Measurements from ENCODE around the gene NCBP2. TPM values are rescaled to one million over a fixed set of nuclear protein-coding genes. Genes with fewer than 3 reads are reported as not detected.

NCBP2 gene
- total RNA-seq (ENCODE audit: low replicate concordance): 68.4 and 80.8 TPM in 2 replicates

- Mint-ChIP-seq H3K27ac (peak within 1 kb of the TSS; percentile 89), H3K4me1 (peaks cover 33% of the 10 kb centered on the region), H3K9me3 (no peaks in the 10 kb centered on the region), H3K4me3 (peak within 1 kb of the TSS; percentile 96), H3K36me3 (peaks cover 6% of the 10 kb centered on the region), H3K27me3 (ENCODE audit: insufficient read depth, low read depth) (peaks cover 5% of the 10 kb centered on the region)
- Histone ChIP-seq H3K36me3 (peaks cover 13% of the 10 kb centered on the region), H3F3A (ENCODE audit: low read depth) (peaks cover 17% of the 10 kb centered on the region), H3K4me1 (peaks cover 18% of the 10 kb centered on the region), H4K20me1 (ENCODE audit: low read depth) (peaks cover 16% of the 10 kb centered on the region), H3K9ac (peak within 1 kb of the TSS; percentile 87), H3K9me3 (ENCODE audit: low read depth) (no peaks in the 10 kb centered on the region), H2AFZ (replicated peaks) (peak within 1 kb of the TSS; percentile 84), H3K27ac (peak within 1 kb of the TSS; percentile 90), H3K27me3 (no peaks in the 10 kb centered on the region), H3K4me3 (peak within 1 kb of the TSS; percentile 90), H3K4me2 (peak within 1 kb of the TSS; percentile 86), H3K79me2 (ENCODE audit: low read depth) (peaks cover 55% of the 10 kb centered on the region)
- DNase-seq (ENCODE audit: low spot score): peak; percentile 99
- peak; percentile 46 for TF ChIP-seq EZH2phosphoT487 (IDR thresholded peaks at IDR 0.05)
- no peak for TF ChIP-seq EZH2 (IDR thresholded peaks at IDR 0.05)
- TF ChIP-seq CTCF (IDR thresholded peaks at IDR 0.05): peak; percentile 73
Measured at GRCh38 chr3:196942226-196942914, at the start of gene NCBP2. Gene NCBP2 (minus strand): TSS chr3:196942528. CDS start chr3:196942503, 25 bp downstream.

DNA sequence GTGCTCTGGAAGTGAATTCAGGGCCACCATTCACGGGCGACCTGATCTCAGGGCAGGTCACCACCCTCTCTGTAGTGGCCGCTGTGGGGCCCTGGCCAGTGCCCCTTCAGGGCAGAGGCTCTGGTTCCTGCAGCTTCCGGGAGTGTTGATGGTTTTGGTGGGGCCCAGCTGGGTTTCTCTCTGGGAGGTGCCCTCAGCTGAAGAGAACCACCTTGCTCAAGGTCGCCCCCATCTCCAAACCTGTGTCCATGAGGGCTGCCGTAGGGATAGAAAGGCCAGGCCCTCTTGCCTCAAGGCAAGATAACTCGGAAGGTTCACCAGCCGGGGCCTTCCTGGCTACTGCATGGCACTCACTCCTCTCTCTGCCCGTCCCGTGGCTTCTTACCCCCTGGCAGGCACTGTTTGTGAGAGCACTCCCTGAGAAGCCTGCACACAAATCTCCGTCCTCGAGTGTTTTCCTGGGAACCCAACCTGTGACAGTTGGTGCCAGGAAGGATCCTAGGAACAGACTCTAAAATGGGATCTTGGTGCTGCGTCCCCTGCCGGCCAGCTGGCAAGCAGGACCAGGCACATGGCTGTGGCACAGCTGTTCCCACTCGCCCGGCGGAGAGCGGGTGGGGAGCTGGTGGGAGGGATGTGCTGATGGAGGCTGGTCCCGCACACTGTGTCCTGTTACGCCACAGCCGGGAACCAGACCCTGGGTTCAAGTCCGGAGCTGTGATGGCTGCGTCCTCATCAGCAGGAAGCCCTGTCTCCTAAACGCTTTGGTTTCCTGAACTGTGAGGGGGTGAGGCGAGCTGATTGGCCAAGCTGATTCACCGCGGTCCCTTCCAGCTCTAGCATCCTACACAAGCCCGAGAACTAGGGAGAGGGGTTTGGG lies 49.5 kb upstream of the NCBP2 start:
- H3K27ac ChIP-seq: no peak overlapping the region
- no peaks in the 10 kb centered on the region for H3K36me3 ChIP-seq
- no peaks in the 10 kb centered on the region for H3K36me3 Mint-ChIP-seq
- H3K9me3 Mint-ChIP-seq: no peaks in the 10 kb centered on the region
- H3K27ac Mint-ChIP-seq: no peak overlapping the region
- no peaks in the 10 kb centered on the region for H3K9me3 ChIP-seq (ENCODE audit: low read depth)
- H2AFZ ChIP-seq (replicated peaks): no peak overlapping the region
- H3K4me3 ChIP-seq: no peak overlapping the region
- H3K9ac ChIP-seq: no peak overlapping the region
- H3K4me2 ChIP-seq: no peak overlapping the region
- no peak for TF ChIP-seq CTCF (IDR thresholded peaks at IDR 0.05)
- no peak for TF ChIP-seq EZH2phosphoT487 (IDR thresholded peaks at IDR 0.05)
- no peak for TF ChIP-seq EZH2 (IDR thresholded peaks at IDR 0.05)
- no peak for DNase-seq (ENCODE audit: low spot score)
- peaks cover 8% of the 10 kb centered on the region for H3K27me3 Mint-ChIP-seq (ENCODE audit: insufficient read depth, low read depth)
- H3K4me1 Mint-ChIP-seq: peaks cover 12% of the 10 kb centered on the region
- H3K79me2 ChIP-seq (ENCODE audit: low read depth): no peaks in the 10 kb centered on the region
- H3K4me1 ChIP-seq: peaks cover 3% of the 10 kb centered on the region
- H3F3A ChIP-seq (ENCODE audit: low read depth): no peaks in the 10 kb centered on the region
- no peaks in the 10 kb centered on the region for H4K20me1 ChIP-seq (ENCODE audit: low read depth)
- H3K4me3 Mint-ChIP-seq: no peak overlapping the region
- H3K27me3 ChIP-seq: no peaks in the 10 kb centered on the region

DNA sequence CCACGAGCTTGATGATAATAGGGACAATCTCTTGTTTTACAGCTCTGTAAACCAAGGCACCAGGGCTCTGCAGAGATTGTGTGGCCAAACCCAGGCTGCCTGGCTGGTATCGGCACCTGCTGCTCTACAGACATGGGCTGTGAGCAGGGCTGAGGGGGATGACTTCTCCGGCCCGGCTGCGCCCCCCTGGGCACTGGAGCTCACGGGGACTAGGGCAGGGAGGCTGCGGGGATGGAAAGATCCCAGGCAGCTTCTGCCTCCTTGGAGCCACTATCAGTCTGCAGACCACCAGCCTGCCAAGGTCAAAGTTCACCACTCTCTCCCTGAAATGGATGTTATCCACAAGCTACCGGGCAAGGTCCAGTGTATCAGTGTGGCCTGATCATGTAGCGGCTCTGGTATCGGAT lies 48.3 kb upstream of the NCBP2 start:
- no peak overlapping the region for H3K27ac ChIP-seq
- Mint-ChIP-seq H3K27ac (peak overlapping the region; percentile 29), H3K4me1 (peaks cover 12% of the 10 kb centered on the region), H3K27me3 (ENCODE audit: insufficient read depth, low read depth) (peaks cover 8% of the 10 kb centered on the region), H3K4me3 (no peak overlapping the region), H3K36me3 (no peaks in the 10 kb centered on the region), H3K9me3 (no peaks in the 10 kb centered on the region)
- DNase-seq (ENCODE audit: low spot score): no peak
- no peaks in the 10 kb centered on the region for H3F3A ChIP-seq (ENCODE audit: low read depth)
- no peaks in the 10 kb centered on the region for H3K27me3 ChIP-seq
- no peaks in the 10 kb centered on the region for H3K36me3 ChIP-seq
- H3K4me3 ChIP-seq: no peak overlapping the region
- H2AFZ ChIP-seq (replicated peaks): no peak overlapping the region
- TF ChIP-seq EZH2 (IDR thresholded peaks at IDR 0.05): no peak
- no peak for TF ChIP-seq CTCF (IDR thresholded peaks at IDR 0.05)
- TF ChIP-seq EZH2phosphoT487 (IDR thresholded peaks at IDR 0.05): no peak
- no peaks in the 10 kb centered on the region for H3K79me2 ChIP-seq (ENCODE audit: low read depth)
- no peak overlapping the region for H3K4me2 ChIP-seq
- H3K9ac ChIP-seq: no peak overlapping the region
- H4K20me1 ChIP-seq (ENCODE audit: low read depth): no peaks in the 10 kb centered on the region
- H3K9me3 ChIP-seq (ENCODE audit: low read depth): no peaks in the 10 kb centered on the region
- H3K4me1 ChIP-seq: peaks cover 3% of the 10 kb centered on the region

Measured in neural progenitor cell (in vitro differentiated cells).